Measurements from ENCODE around the gene ABCG1.

ABCG1 gene

GRCh38 chr21:42296501-42296900 lies 77.6 kb downstream of the ABCG1 start:
- TF ChIP-seq, protein P1, sequence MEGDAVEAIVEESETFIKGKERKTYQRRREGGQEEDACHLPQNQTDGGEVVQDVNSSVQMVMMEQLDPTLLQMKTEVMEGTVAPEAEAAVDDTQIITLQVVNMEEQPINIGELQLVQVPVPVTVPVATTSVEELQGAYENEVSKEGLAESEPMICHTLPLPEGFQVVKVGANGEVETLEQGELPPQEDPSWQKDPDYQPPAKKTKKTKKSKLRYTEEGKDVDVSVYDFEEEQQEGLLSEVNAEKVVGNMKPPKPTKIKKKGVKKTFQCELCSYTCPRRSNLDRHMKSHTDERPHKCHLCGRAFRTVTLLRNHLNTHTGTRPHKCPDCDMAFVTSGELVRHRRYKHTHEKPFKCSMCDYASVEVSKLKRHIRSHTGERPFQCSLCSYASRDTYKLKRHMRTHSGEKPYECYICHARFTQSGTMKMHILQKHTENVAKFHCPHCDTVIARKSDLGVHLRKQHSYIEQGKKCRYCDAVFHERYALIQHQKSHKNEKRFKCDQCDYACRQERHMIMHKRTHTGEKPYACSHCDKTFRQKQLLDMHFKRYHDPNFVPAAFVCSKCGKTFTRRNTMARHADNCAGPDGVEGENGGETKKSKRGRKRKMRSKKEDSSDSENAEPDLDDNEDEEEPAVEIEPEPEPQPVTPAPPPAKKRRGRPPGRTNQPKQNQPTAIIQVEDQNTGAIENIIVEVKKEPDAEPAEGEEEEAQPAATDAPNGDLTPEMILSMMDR (IDR thresholded peaks at IDR 0.05; ENCODE audit: insufficient read depth, low read depth, low read length, missing control alignments): no peak
- no peak for DNase-seq (ENCODE audit: low read depth)
- no peak overlapping the region for H3K4me3 ChIP-seq (ENCODE audit: low read length)

GRCh38 chr21:42297377-42297776 lies 78.4 kb downstream of the ABCG1 start:
- TF ChIP-seq, protein P1 (IDR thresholded peaks at IDR 0.05; ENCODE audit: insufficient read depth, low read depth, low read length, missing control alignments): no peak
- DNase-seq (ENCODE audit: low read depth): no peak
- no peak overlapping the region for H3K4me3 ChIP-seq (ENCODE audit: low read length)

DNA sequence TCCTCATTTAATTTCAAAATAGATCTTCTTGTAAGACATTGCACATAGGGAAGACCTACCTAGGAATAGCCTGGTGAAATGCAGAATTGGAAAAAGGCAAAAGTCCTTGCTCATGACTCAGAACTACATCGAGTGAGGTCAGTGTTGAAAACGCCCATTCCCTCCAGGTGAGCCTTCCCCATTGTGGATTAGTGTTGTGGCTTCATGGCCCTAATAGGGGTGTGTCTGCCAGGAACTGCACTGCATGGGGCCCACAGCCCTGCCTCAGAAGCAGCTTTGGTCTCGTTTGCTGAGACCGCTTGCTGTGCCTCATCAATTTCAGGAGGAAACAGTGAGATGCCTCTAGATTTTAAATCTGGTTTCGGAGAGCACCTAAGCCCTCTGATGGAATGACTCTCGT lies 79.3 kb downstream of the ABCG1 start:
- DNase-seq (ENCODE audit: low read depth): peak; percentile 75

DNA sequence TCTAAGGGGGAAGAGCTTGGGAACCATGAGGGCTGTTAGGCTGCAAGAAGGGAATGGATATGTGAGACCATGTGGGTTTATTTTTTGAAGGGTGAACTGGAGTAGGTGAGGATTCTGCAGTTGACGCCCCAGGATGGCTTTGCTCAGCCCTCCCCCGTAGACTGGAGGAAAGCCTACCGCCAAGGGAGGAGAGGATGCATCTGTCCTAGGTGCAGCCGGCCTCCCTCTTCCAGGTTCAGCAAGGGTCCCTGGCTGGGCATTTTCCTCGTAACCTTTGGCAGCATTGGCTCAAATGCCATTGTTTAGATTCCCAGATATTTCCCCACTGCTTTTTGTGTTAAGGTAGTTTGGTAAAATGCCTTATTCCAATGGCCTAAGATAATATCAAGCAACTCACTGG lies 79.7 kb downstream of the ABCG1 start:
- H3K4me3 ChIP-seq (ENCODE audit: low read length): no peak overlapping the region
- TF ChIP-seq, protein P1 (IDR thresholded peaks at IDR 0.05; ENCODE audit: insufficient read depth, low read depth, low read length, missing control alignments): no peak
- DNase-seq (ENCODE audit: low read depth): no peak

More for the DNA sequence above, 79.3 kb downstream of the ABCG1 start:
- TF ChIP-seq, protein P1 (IDR thresholded peaks at IDR 0.05; ENCODE audit: insufficient read depth, low read depth, low read length, missing control alignments): no peak
- no peak overlapping the region for H3K4me3 ChIP-seq (ENCODE audit: low read length)

DNA sequence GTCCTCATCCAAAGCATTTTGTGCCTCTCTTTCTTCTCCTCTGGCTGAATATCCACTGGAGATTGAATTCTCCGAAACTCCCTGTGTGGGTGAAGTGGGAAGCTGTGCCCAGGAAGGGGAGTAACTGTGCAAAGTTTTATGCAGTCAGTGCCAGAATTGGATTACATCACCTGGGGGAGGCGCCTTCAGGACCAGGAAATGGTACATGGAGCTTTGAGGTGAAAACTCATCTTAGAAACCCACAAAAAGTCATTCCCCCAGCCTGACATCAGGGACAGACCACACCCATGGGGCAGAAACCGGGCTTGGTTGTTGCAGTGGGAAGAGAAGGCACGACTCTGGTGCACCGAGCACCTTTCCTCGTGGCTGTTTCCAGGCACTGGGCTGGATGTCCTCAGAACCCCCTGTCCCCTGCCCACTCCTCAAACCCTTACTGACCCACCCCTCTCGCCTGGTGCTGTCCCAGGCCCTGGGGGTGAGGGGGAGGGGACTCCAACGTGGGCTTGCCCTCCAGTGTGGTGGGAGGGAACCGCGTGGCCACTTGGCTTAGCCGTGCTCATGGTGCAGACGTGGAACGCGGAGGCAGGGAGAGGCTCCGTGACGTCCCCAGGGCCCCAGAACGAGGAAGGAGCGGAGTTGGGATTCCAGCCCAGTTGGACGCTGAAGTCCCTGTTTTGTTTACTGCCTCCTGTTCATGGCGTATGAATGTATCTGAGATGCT lies 80.5 kb downstream of the ABCG1 start:
- H3K4me3 ChIP-seq (ENCODE audit: low read length): no peak overlapping the region
- peak; percentile 54 for DNase-seq (ENCODE audit: low read depth)
- TF ChIP-seq, protein P1 (IDR thresholded peaks at IDR 0.05; ENCODE audit: insufficient read depth, low read depth, low read length, missing control alignments): no peak

- DNase-seq (ENCODE audit: low read depth): no peak
- TF ChIP-seq, protein P1 (IDR thresholded peaks at IDR 0.05; ENCODE audit: insufficient read depth, low read depth, low read length, missing control alignments): no peak
- H3K4me3 ChIP-seq (ENCODE audit: low read length): no peak overlapping the region
Measured at GRCh38 chr21:42300045-42300583, 81.2 kb downstream of the ABCG1 start.

DNA sequence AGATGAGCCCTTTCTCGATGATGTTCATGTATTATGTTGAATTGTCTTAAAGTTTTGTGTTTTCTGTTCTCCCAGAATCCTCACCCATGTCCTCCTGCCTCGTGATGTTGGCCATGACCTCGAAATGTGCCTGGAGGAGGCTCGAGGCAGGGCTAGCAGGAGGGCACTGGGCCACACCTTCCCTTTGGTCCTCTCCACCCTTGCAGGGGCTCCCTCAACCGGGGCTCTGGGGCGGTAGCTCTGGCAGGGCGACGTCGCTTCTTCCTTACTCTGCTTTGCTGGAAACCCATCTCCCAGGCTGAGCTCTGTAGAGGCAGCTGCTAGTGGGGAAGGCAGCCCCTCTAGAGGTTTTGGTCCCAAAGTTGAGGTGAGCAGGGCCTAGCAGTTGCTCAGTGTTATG lies 82.0 kb downstream of the ABCG1 start:
- TF ChIP-seq, protein P1 (IDR thresholded peaks at IDR 0.05; ENCODE audit: insufficient read depth, low read depth, low read length, missing control alignments): no peak
- no peak overlapping the region for H3K4me3 ChIP-seq (ENCODE audit: low read length)
- DNase-seq (ENCODE audit: low read depth): no peak

Measured in epithelial cell of esophagus (primary cell).